Measurements from ENCODE around the gene CLPSL2. TPM values are rescaled to one million over a fixed set of nuclear protein-coding genes. Genes with fewer than 3 reads are reported as not detected.

The CLPSL2 gene
- total RNA-seq, 4 donors from 2014 or later, result not detected

GRCh38 chr6:35787266-35788218, 11.1 kb downstream of the CLPSL2 start:
- no peak for DNase-seq (ENCODE audit: low spot score in 2 of 2)
- 70 to 73% methylated on average over 13 of the region's 13 CpGs for WGBS, 2 donors
- intact Hi-C loops (cut with DNase I; ENCODE audit: low total_unique reads), result no loop called here
- TF ChIP-seq CTCF (IDR thresholded peaks at IDR 0.05) (no peak), POLR2A (IDR thresholded peaks at IDR 0.05) (no peak)
- no peak overlapping the region for H3K4me3 ChIP-seq (ENCODE audit: low read depth, poor library complexity, severe bottlenecking)

- no peak for DNase-seq (ENCODE audit: low spot score in 2 of 2)
- TF ChIP-seq POLR2A (IDR thresholded peaks at IDR 0.05) (no peak), CTCF (IDR thresholded peaks at IDR 0.05) (no peak)
- no peak overlapping the region for H3K4me3 ChIP-seq (ENCODE audit: low read depth, poor library complexity, severe bottlenecking)
- WGBS, 2 donors, result 60 to 74% methylated on average over 4 of the region's 4 CpGs
- intact Hi-C loops (cut with DNase I; ENCODE audit: low total_unique reads), result no loop called here
Measured at GRCh38 chr6:35788423-35788982, 12.1 kb downstream of the CLPSL2 start.

- TF ChIP-seq CTCF (IDR thresholded peaks at IDR 0.05) (no peak), POLR2A (IDR thresholded peaks at IDR 0.05) (no peak)
- 69 to 75% methylated on average over 5 of the region's 5 CpGs for WGBS, 2 donors
- DNase-seq (ENCODE audit: low spot score in 2 of 2), result no peak
- H3K4me3 ChIP-seq (ENCODE audit: low read depth, poor library complexity, severe bottlenecking), result no peak overlapping the region
- intact Hi-C loops (cut with DNase I; ENCODE audit: low total_unique reads), result no loop called here
Measured at GRCh38 chr6:35790683-35791082, 14.3 kb downstream of the CLPSL2 start.

- H3K4me3 ChIP-seq (ENCODE audit: low read depth, poor library complexity, severe bottlenecking), result no peak overlapping the region
- TF ChIP-seq CTCF (IDR thresholded peaks at IDR 0.05) (no peak), POLR2A (IDR thresholded peaks at IDR 0.05) (no peak)
- no peak for DNase-seq (ENCODE audit: low spot score in 2 of 2)
- 90 to 91% methylated on average over 17 of the region's 17 CpGs for WGBS, 2 donors
- intact Hi-C loops (cut with DNase I; ENCODE audit: low total_unique reads), result no loop called here
Measured at GRCh38 chr6:35794536-35795452, 18.4 kb downstream of the CLPSL2 start.

- WGBS, 2 donors, result 92 to 93% methylated on average over 11 of the region's 11 CpGs
- H3K4me3 ChIP-seq (ENCODE audit: low read depth, poor library complexity, severe bottlenecking), result no peak overlapping the region
- DNase-seq (ENCODE audit: low spot score in 2 of 2), result no peak
- intact Hi-C loops (cut with DNase I; ENCODE audit: low total_unique reads), result no loop called here
- TF ChIP-seq POLR2A (IDR thresholded peaks at IDR 0.05), result no peak
Measured at GRCh38 chr6:35795453-35796071, 19.2 kb downstream of the CLPSL2 start.

Data from lower leg skin (tissue), 4 donors.